Astrocyte (in vitro differentiated cells and primary cell): Measurements from ENCODE around the gene MEGF6. TPM values are rescaled to one million over a fixed set of nuclear protein-coding genes. Genes with fewer than 3 reads are reported as not detected.

Source experiments
- DNase-seq: peaks from one replicate; pipeline ENCODE4 v3.0.0-alpha.2; 2010; ENCODE audit warnings: low read depth
- FAIRE-seq: peaks from 2 replicates; lab custom pipeline; 2011; peaks lifted over from hg19 to GRCh38; lab: Jason Lieb, UNC
- H2AFZ ChIP-seq: 2 replicates; pipeline ENCODE4 v1.6.0; 2012; ENCODE audit warnings: low read depth, low read length, inconsistent platforms
- H3K27ac ChIP-seq: 2 replicates; pipeline ENCODE4 v1.5.1; 2011; ENCODE audit warnings: low read depth, low read length, inconsistent platforms
- H3K27me3 ChIP-seq: 2 replicates; pipeline ENCODE4 v1.6.0; 2011; ENCODE audit warnings: low read length, inconsistent platforms; ENCODE audit not compliant: insufficient read depth
- H3K36me3 ChIP-seq: 2 replicates; pipeline ENCODE4 v1.5.1; 2011; ENCODE audit warnings: low read length, inconsistent platforms; ENCODE audit not compliant: insufficient read depth
- H3K4me1 ChIP-seq: 2 replicates; pipeline ENCODE4 v1.5.1; 2011; ENCODE audit warnings: low read length, inconsistent platforms; ENCODE audit not compliant: insufficient read depth
- H3K4me2 ChIP-seq: 2 replicates; pipeline ENCODE4 v1.6.0; 2012; ENCODE audit warnings: low read length, inconsistent platforms
- H3K4me3 ChIP-seq: 2 replicates; pipeline ENCODE4 v1.5.1; 2011; ENCODE audit warnings: low read depth, mild to moderate bottlenecking, low read length, inconsistent platforms; ENCODE audit not compliant: insufficient read depth
- H3K79me2 ChIP-seq: 2 replicates; pipeline ENCODE4 v1.6.0; 2012; ENCODE audit warnings: mild to moderate bottlenecking, low read length, inconsistent platforms; ENCODE audit not compliant: insufficient read depth
- H3K9ac ChIP-seq: 2 replicates; pipeline ENCODE4 v1.6.0; 2012; ENCODE audit warnings: mild to moderate bottlenecking, low read length, inconsistent platforms
- H3K9me3 ChIP-seq: 2 replicates; pipeline ENCODE4 v1.5.1; 2012; ENCODE audit warnings: low read depth, mild to moderate bottlenecking, low read length, inconsistent platforms; ENCODE audit not compliant: insufficient read depth
- H4K20me1 ChIP-seq: 2 replicates; pipeline ENCODE4 v1.6.0; 2012; ENCODE audit warnings: low read length, inconsistent platforms; ENCODE audit not compliant: insufficient read depth
- H3K27ac Mint-ChIP-seq: one replicate; pipeline ENCODE4 v1.8.0; 2021; ENCODE audit warnings: mild to moderate bottlenecking, mixed read lengths; ENCODE audit not compliant: unreplicated experiment
- H3K27me3 Mint-ChIP-seq: one replicate; pipeline ENCODE4 v1.8.0; 2021; ENCODE audit warnings: low read depth, mixed read lengths; ENCODE audit not compliant: unreplicated experiment
- H3K36me3 Mint-ChIP-seq: one replicate; pipeline ENCODE4 v1.8.0; 2021; ENCODE audit warnings: low read depth, mixed read lengths; ENCODE audit not compliant: unreplicated experiment
- H3K4me1 Mint-ChIP-seq: one replicate; pipeline ENCODE4 v1.8.0; 2021; ENCODE audit warnings: low read depth, mixed read lengths; ENCODE audit not compliant: unreplicated experiment
- H3K4me3 Mint-ChIP-seq: one replicate; pipeline ENCODE4 v1.8.0; 2021; ENCODE audit warnings: mild to moderate bottlenecking, moderate library complexity, mixed read lengths; ENCODE audit not compliant: unreplicated experiment
- H3K9me3 Mint-ChIP-seq: one replicate; pipeline ENCODE4 v1.8.0; 2021; ENCODE audit warnings: mild to moderate bottlenecking, mixed read lengths; ENCODE audit not compliant: unreplicated experiment
- EZH2 ChIP-seq: IDR thresholded peaks from 2 replicates; pipeline ENCODE4 v1.6.1; 2012; ENCODE audit warnings: mild to moderate bottlenecking, low read length, inconsistent platforms; ENCODE audit not compliant: insufficient read depth
- total RNA-seq: library from RNA; stranded (reverse); gene quantifications from 2 replicates; pipeline ENCODE4 v1.2.1, GENCODE V29; 2021
- TF ChIP-seq, protein P1 (sequence below): IDR thresholded peaks from 2 replicates; pipeline ENCODE4 v1.5.1; 2011; ENCODE audit warnings: low read depth, mild to moderate bottlenecking, inconsistent platforms, low read length, moderate library complexity; ENCODE audit not compliant: insufficient read depth

Gene MEGF6
- total RNA-seq, 1 donor from 2014 or later: 14.8 TPM

DNA sequence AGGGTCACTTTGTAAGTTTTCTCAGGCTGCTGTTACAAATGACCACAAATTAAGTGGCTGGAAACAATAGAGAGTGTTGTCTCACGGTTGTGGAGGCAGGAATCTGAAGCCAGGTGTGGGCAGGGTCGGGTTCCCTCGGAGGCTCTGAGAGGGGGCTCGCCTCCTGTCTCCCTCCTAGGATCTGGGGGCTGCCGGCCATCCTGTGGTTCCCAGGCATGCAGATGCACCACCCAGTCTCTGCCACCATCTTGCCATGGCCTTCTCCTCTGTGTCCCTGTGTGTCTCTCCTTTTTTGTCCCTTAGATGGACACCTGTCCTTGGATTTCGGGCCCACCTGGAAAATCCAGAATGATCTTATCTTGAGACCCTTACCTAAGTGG, 45.8 kb upstream of the MEGF6 start:
- H3K4me3 Mint-ChIP-seq: no peak overlapping the region
- H3K36me3 Mint-ChIP-seq: no peaks in the 10 kb centered on the region
- DNase-seq: no peak
- H4K20me1 ChIP-seq: no peaks in the 10 kb centered on the region
- no peak for FAIRE-seq
- no peak overlapping the region for H3K4me2 ChIP-seq
- no peaks in the 10 kb centered on the region for H3K4me1 ChIP-seq
- no peak overlapping the region for H3K27ac Mint-ChIP-seq
- TF ChIP-seq, protein P1, sequence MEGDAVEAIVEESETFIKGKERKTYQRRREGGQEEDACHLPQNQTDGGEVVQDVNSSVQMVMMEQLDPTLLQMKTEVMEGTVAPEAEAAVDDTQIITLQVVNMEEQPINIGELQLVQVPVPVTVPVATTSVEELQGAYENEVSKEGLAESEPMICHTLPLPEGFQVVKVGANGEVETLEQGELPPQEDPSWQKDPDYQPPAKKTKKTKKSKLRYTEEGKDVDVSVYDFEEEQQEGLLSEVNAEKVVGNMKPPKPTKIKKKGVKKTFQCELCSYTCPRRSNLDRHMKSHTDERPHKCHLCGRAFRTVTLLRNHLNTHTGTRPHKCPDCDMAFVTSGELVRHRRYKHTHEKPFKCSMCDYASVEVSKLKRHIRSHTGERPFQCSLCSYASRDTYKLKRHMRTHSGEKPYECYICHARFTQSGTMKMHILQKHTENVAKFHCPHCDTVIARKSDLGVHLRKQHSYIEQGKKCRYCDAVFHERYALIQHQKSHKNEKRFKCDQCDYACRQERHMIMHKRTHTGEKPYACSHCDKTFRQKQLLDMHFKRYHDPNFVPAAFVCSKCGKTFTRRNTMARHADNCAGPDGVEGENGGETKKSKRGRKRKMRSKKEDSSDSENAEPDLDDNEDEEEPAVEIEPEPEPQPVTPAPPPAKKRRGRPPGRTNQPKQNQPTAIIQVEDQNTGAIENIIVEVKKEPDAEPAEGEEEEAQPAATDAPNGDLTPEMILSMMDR: no peak
- no peak for TF ChIP-seq EZH2
- no peak overlapping the region for H3K9ac ChIP-seq
- H3K27ac ChIP-seq: no peak overlapping the region
- H3K27me3 Mint-ChIP-seq: peaks cover 56% of the 10 kb centered on the region
- H3K4me1 Mint-ChIP-seq: no peaks in the 10 kb centered on the region
- no peaks in the 10 kb centered on the region for H3K9me3 ChIP-seq
- no peak overlapping the region for H2AFZ ChIP-seq
- no peaks in the 10 kb centered on the region for H3K36me3 ChIP-seq
- H3K27me3 ChIP-seq: peaks cover 60% of the 10 kb centered on the region
- no peak overlapping the region for H3K4me3 ChIP-seq
- H3K9me3 Mint-ChIP-seq: no peaks in the 10 kb centered on the region
- H3K79me2 ChIP-seq: no peaks in the 10 kb centered on the region

DNA sequence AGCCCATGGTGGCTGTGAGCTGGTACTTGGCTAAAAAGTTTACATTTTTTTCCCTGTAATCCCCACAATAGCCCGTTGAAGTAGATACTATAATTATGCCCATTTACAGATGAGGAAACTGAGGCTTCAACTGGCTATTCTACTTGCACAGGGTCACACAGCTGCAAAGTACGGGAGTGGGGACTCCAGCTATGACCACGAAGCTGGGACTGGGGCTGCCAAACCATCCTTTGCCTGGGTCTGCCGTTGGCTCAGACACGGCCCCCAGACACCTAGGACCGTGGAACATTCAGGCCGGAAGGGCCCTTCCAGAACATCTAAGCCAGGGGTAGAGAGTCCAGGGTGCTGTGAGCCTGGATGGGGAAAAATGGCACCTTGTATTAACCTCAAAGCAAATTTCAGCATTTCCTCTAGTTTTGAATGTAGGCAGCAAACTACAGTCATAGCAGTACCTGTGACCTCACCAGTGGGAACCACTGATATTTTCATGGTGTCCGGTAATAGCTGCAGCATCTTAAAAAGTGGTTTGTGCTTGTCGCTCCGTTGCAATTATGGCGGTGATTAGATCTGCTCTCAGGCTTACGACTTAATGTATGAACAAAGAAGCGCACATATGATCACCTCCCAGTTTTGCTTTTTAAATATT, 45.3 kb upstream of the MEGF6 start:
- H3K27ac ChIP-seq: no peak overlapping the region
- H3K79me2 ChIP-seq: no peaks in the 10 kb centered on the region
- H3K4me1 ChIP-seq: no peaks in the 10 kb centered on the region
- Mint-ChIP-seq H3K4me1 (no peaks in the 10 kb centered on the region), H3K4me3 (no peak overlapping the region), H3K27me3 (peaks cover 54% of the 10 kb centered on the region), H3K27ac (no peak overlapping the region), H3K36me3 (no peaks in the 10 kb centered on the region), H3K9me3 (no peaks in the 10 kb centered on the region)
- TF ChIP-seq EZH2: no peak
- TF ChIP-seq, protein P1: no peak
- H3K27me3 ChIP-seq: peaks cover 58% of the 10 kb centered on the region
- H4K20me1 ChIP-seq: no peaks in the 10 kb centered on the region
- DNase-seq (no peak), FAIRE-seq (no peak)
- H3K4me3 ChIP-seq: no peak overlapping the region
- H2AFZ ChIP-seq: no peak overlapping the region
- no peaks in the 10 kb centered on the region for H3K9me3 ChIP-seq
- no peak overlapping the region for H3K9ac ChIP-seq
- H3K4me2 ChIP-seq: no peak overlapping the region
- no peaks in the 10 kb centered on the region for H3K36me3 ChIP-seq

DNA sequence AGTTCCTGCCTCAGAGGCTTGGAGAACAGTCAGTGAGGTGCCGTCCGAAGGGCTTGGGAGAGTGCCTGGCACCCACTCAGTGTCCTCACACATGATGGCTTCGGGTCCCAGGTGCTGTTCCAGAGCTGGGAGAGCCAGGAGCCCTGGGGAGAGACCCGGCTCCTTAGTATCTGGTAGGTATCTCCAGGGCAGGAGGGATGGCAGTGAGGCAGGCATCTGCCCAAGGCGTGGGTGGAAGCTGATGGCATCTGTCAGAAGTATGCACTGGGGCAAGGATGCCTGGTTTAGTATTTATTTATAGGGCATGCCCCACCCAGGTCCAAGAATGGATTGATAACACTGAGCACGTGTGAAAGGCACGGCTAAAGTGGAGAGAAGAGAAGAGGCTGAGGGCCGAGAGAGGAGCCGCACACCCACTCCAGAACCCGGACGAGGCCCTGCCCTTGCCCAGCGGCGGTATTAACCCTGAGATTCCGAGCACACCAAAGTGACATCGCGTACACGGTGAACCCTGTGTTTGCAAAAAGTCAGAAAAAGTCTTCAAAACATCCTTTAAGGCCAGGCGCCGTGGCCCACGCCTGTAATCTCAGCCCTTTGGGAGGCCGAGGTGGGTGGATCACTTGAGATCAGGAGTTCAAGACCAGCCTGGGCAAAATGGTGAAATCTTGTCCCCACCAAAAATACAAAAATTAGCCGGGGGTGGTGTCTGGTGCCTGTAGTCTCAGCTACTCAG, 43.4 kb upstream of the MEGF6 start:
- Histone ChIP-seq H3K4me2 (no peak overlapping the region), H3K4me3 (no peak overlapping the region), H2AFZ (no peak overlapping the region), H4K20me1 (no peaks in the 10 kb centered on the region), H3K4me1 (no peaks in the 10 kb centered on the region), H3K9me3 (no peaks in the 10 kb centered on the region), H3K9ac (no peak overlapping the region), H3K27me3 (peaks cover 67% of the 10 kb centered on the region), H3K79me2 (no peaks in the 10 kb centered on the region), H3K36me3 (no peaks in the 10 kb centered on the region), H3K27ac (no peak overlapping the region)
- no peak for TF ChIP-seq EZH2
- TF ChIP-seq, protein P1: no peak
- FAIRE-seq (no peak), DNase-seq (no peak)
- Mint-ChIP-seq H3K27me3 (peaks cover 58% of the 10 kb centered on the region), H3K27ac (no peak overlapping the region), H3K4me1 (no peaks in the 10 kb centered on the region), H3K36me3 (no peaks in the 10 kb centered on the region), H3K4me3 (no peak overlapping the region), H3K9me3 (no peaks in the 10 kb centered on the region)
